OCI-LY1 (cell line): Measurements from ENCODE around the gene CLRN1.

ENCODE experiments used
- H2AFZ ChIP-seq: fragments of 200-600 bp; sonication (generic), shearing (Covaris generic); 2 replicates; pipeline ENCODE4 v1.6.0; 2014; ENCODE audit warnings: antibody characterized with exemption, mild to moderate bottlenecking, low read length
- H3F3A ChIP-seq: fragments of 200-600 bp; sonication (generic), shearing (Covaris generic); 2 replicates; pipeline ENCODE4 v1.6.0; 2014; ENCODE audit warnings: mild to moderate bottlenecking, antibody characterized with exemption, low read length, moderate library complexity; ENCODE audit not compliant: insufficient read depth
- H3K27ac ChIP-seq: fragments of 200-600 bp; sonication (generic); 2 replicates; pipeline ENCODE4 v1.5.1; 2014; ENCODE audit warnings: low read length, mixed run types, mild to moderate bottlenecking, low read depth; ENCODE audit not compliant: poor library complexity, severe bottlenecking
- H3K27me3 ChIP-seq: fragments of 200-600 bp; sonication (generic); 2 replicates; pipeline ENCODE4 v1.6.0; 2014; ENCODE audit warnings: antibody characterized with exemption, mild to moderate bottlenecking, low read length, moderate library complexity; ENCODE audit not compliant: insufficient read depth
- H3K36me3 ChIP-seq: fragments of 200-600 bp; sonication (generic); 2 replicates; pipeline ENCODE4 v1.6.1; 2014; ENCODE audit warnings: mild to moderate bottlenecking, antibody characterized with exemption, low read length, moderate library complexity, mixed read lengths; ENCODE audit not compliant: insufficient read depth
- H3K4me1 ChIP-seq: fragments of 200-600 bp; sonication (generic); 2 replicates; pipeline ENCODE4 v1.5.1; 2014; ENCODE audit warnings: mild to moderate bottlenecking, low read length, moderate library complexity; ENCODE audit not compliant: insufficient read depth, severe bottlenecking
- H3K4me2 ChIP-seq: fragments of 200-600 bp; sonication (generic), shearing (Covaris generic); 2 replicates; pipeline ENCODE4 v1.6.1; 2014; ENCODE audit warnings: low read length
- H3K4me3 ChIP-seq: fragments of 200-600 bp; sonication (generic); 2 replicates; pipeline ENCODE4 v1.5.1; 2014; ENCODE audit warnings: low read length, low read depth, mild to moderate bottlenecking, mixed read lengths; ENCODE audit not compliant: poor library complexity, severe bottlenecking
- H3K79me2 ChIP-seq: fragments of 200-600 bp; shearing (Covaris generic); 2 replicates; pipeline ENCODE4 v1.6.1; 2016; ENCODE audit warnings: mixed run types, low read length, mixed read lengths; ENCODE audit not compliant: insufficient read depth
- H3K9ac ChIP-seq: fragments of 200-600 bp; sonication (generic), shearing (Covaris generic); 2 replicates; pipeline ENCODE4 v1.6.1; 2014; ENCODE audit warnings: mild to moderate bottlenecking, low read length, mixed read lengths
- H3K9me2 ChIP-seq: fragments of 200-600 bp; sonication (generic), shearing (Covaris generic); 2 replicates; pipeline ENCODE4 v1.6.1; 2014; ENCODE audit warnings: low read depth, mild to moderate bottlenecking, low read length, mixed read lengths
- H3K9me3 ChIP-seq: fragments of 200-600 bp; shearing (Covaris generic); 2 replicates; pipeline ENCODE4 v1.6.1; 2014; ENCODE audit warnings: low read length, mixed read lengths
- H4K20me1 ChIP-seq: fragments of 200-600 bp; sonication (generic), shearing (Covaris generic); 2 replicates; pipeline ENCODE4 v1.6.0; 2016; ENCODE audit warnings: mild to moderate bottlenecking, low read length; ENCODE audit not compliant: insufficient read depth
- CTCF ChIP-seq: fragments of 200-600 bp; sonication (generic), shearing (Covaris generic); IDR thresholded peaks from 2 replicates; pipeline ENCODE4 v1.5.1; 2017; ENCODE audit warnings: mild to moderate bottlenecking, antibody characterized with exemption, low read length, moderate library complexity, mixed read lengths
- EZH2 ChIP-seq: fragments of 200-600 bp; sonication (generic), shearing (Covaris generic); IDR thresholded peaks from 2 replicates; pipeline ENCODE4 v1.8.0; 2017; ENCODE audit warnings: borderline replicate concordance, mixed run types, mild to moderate bottlenecking, antibody characterized with exemption, low read length, moderate library complexity, mixed read lengths

Gene CLRN1

DNA sequence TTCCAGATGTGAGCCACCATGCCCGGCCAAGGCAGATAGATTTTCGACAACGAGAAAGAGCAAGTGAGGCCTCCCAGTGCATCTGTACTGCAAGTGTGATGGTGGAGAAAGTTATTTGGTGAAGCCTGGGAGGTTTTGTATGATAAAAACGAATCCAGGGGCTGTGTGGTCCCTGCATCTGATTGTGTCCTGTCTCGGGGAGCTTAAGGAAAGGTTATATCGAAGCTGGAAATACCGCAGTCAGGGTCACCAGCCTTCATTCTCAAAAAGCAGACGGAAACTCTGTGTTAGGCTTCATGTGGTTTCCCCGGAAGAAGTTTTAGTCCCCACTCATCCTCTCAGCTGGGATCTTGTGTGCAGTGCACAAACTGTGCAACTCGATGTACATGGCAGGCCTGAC lies 70.7 kb downstream of the CLRN1 start:
- Histone ChIP-seq H3K4me3 (no peak overlapping the region), H3F3A (no peaks in the 10 kb centered on the region), H3K27me3 (no peaks in the 10 kb centered on the region), H3K9me2 (no peaks in the 10 kb centered on the region), H3K36me3 (no peaks in the 10 kb centered on the region), H4K20me1 (no peaks in the 10 kb centered on the region), H3K4me1 (no peaks in the 10 kb centered on the region), H3K4me2 (no peak overlapping the region), H2AFZ (no peak overlapping the region), H3K27ac (no peak overlapping the region), H3K9me3 (no peaks in the 10 kb centered on the region), H3K79me2 (no peaks in the 10 kb centered on the region), H3K9ac (no peak overlapping the region)
- no peak for TF ChIP-seq CTCF
- TF ChIP-seq EZH2: no peak

- Histone ChIP-seq H3K9ac (no peak overlapping the region), H3K27me3 (no peaks in the 10 kb centered on the region), H3K27ac (no peak overlapping the region), H3K4me1 (no peaks in the 10 kb centered on the region), H3K36me3 (no peaks in the 10 kb centered on the region), H3K79me2 (no peaks in the 10 kb centered on the region), H3K9me2 (no peaks in the 10 kb centered on the region), H3K4me3 (no peak overlapping the region), H2AFZ (no peak overlapping the region), H3F3A (no peaks in the 10 kb centered on the region), H3K9me3 (no peaks in the 10 kb centered on the region), H3K4me2 (no peak overlapping the region), H4K20me1 (no peaks in the 10 kb centered on the region)
- TF ChIP-seq CTCF (no peak), EZH2 (no peak)
Observed at GRCh38 chr3:150899141-150899540, 73.4 kb downstream of the CLRN1 start.

DNA sequence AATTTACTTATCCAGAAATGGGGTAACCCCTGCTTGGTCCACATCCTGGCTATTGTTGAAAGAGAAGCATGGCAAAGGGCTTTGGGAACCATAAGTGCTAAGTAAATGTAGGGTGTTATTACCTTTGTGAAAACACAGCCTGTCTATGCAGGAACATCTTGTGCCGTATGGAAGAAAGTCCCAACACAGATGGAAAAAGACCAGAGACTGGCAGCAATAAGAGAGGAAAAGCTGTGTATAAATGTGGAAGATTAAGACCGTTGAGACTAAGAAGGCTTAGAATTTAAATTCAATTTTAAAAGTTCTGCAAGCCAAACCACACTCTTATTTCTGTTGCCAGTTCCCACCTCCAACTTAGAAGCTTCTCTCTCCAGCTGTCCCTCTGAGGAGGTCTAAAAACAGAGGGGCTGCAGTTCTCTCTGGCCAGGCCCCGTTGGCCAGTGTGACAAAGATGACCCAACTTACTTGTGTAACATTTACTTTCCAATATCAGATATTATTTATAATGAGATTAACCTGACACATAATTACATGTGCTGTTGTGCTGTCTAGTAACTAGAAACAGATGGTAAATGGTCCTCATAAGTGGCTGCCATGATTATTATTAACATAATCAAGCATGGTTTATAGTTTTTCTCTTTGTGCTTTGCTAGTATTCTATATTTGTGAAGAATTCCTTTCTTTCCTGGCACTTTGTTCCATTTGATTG lies 74.3 kb downstream of the CLRN1 start:
- no peak overlapping the region for H3K4me3 ChIP-seq
- H3K27ac ChIP-seq: no peak overlapping the region
- no peaks in the 10 kb centered on the region for H3K36me3 ChIP-seq
- no peaks in the 10 kb centered on the region for H3K9me2 ChIP-seq
- no peaks in the 10 kb centered on the region for H4K20me1 ChIP-seq
- H3K4me2 ChIP-seq: no peak overlapping the region
- H3F3A ChIP-seq: no peaks in the 10 kb centered on the region
- no peaks in the 10 kb centered on the region for H3K4me1 ChIP-seq
- H3K79me2 ChIP-seq: no peaks in the 10 kb centered on the region
- TF ChIP-seq EZH2: no peak
- H3K27me3 ChIP-seq: no peaks in the 10 kb centered on the region
- no peak overlapping the region for H3K9ac ChIP-seq
- H2AFZ ChIP-seq: no peak overlapping the region
- H3K9me3 ChIP-seq: no peaks in the 10 kb centered on the region

- no peaks in the 10 kb centered on the region for H3K9me2 ChIP-seq
- H2AFZ ChIP-seq: no peak overlapping the region
Observed at GRCh38 chr3:150897592-150897991, 74.9 kb downstream of the CLRN1 start.

More at GRCh38 chr3:150897592-150897991, 74.9 kb downstream of the CLRN1 start:
- Histone ChIP-seq H3K4me3 (no peak overlapping the region), H4K20me1 (no peaks in the 10 kb centered on the region), H3K27ac (no peak overlapping the region), H3K4me2 (no peak overlapping the region), H3K27me3 (no peaks in the 10 kb centered on the region), H3K4me1 (no peaks in the 10 kb centered on the region), H3K79me2 (no peaks in the 10 kb centered on the region), H3F3A (no peaks in the 10 kb centered on the region), H3K36me3 (no peaks in the 10 kb centered on the region), H3K9me3 (no peaks in the 10 kb centered on the region), H3K9ac (no peak overlapping the region)
- TF ChIP-seq EZH2 (no peak), CTCF (no peak)
